GM18868 (cell line): ENCODE results near the gene LITAFD.
"Not testable (repeated sequence)": the region's sequence is repeated elsewhere in the genome, so short reads cannot be mapped to it uniquely, and the experiment has no call there.

ENCODE experiments used
- ATAC-seq: cut with Tn5 transposase; IDR thresholded peaks from one replicate; pipeline ENCODE4 v1.9.1; 2021; ENCODE audit warnings: mild to moderate bottlenecking, moderate library complexity; ENCODE audit not compliant: unreplicated experiment

The LITAFD gene

GRCh38 chr16:8869212-8869987 lies 12.8 kb upstream of the LITAFD start:
- ATAC-seq = no peak

GRCh38 chr16:8869988-8870241 lies 12.2 kb upstream of the LITAFD start:
- ATAC-seq = not testable (repeated sequence)

- ATAC-seq = no peak
These were observed 10.1 kb upstream of the LITAFD start for GRCh38 chr16:8872071-8872470.

- no peak for ATAC-seq
These were observed 8.9 kb upstream of the LITAFD start for GRCh38 chr16:8872967-8873865.

- not testable (repeated sequence) for ATAC-seq
These were observed 8.3 kb upstream of the LITAFD start for GRCh38 chr16:8873866-8874195.

GRCh38 chr16:8874388-8874787 lies 7.8 kb upstream of the LITAFD start:
- ATAC-seq = no peak

- not testable (repeated sequence) for ATAC-seq
These were observed 6.8 kb upstream of the LITAFD start for GRCh38 chr16:8875317-8875716.

- no peak for ATAC-seq
These were observed 4.1 kb upstream of the LITAFD start for GRCh38 chr16:8877894-8878522.

- ATAC-seq = no peak
These were observed 3.6 kb upstream of the LITAFD start for GRCh38 chr16:8878523-8878911.

GRCh38 chr16:8880839-8881510 lies 1.2 kb upstream of the LITAFD start:
- ATAC-seq = no peak

GRCh38 chr16:8882725-8883377 lies 700 bp downstream of the LITAFD start:
- ATAC-seq = no peak

- no peak for ATAC-seq
These were observed 3.8 kb downstream of the LITAFD start for GRCh38 chr16:8885674-8886592.

- ATAC-seq = no peak
These were observed 4.7 kb downstream of the LITAFD start for GRCh38 chr16:8886593-8887430.

GRCh38 chr16:8887431-8887765 lies 5.2 kb downstream of the LITAFD start:
- ATAC-seq = no peak

- no peak for ATAC-seq
These were observed 5.9 kb downstream of the LITAFD start for GRCh38 chr16:8887952-8888560.

- ATAC-seq = no peak
These were observed 7.1 kb downstream of the LITAFD start for GRCh38 chr16:8888951-8889892.

- ATAC-seq = no peak
These were observed 7.9 kb downstream of the LITAFD start for GRCh38 chr16:8889893-8890548.
